Measurements from ENCODE around the gene CADPS2.

CADPS2 gene

DNA sequence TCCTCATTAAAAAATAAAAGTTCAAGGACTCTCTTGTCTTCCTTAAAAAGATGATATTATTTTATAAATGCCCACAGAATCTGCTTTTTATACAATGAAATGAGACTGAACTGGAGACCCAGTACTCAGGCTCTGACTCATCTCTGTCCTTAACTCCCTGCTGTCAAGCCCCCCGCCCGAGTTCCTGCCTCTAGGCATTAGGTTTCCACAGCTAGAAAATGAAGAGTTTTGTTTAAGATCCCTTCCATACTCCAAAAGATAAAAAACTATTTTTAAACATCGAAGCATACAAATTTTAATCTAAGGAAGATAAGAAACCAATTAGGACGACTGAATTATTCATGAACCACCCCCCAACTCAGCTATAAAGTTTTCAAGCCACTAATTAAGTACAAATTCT, 484.0 kb downstream of the CADPS2 start:
- no peak for DNase-seq (ENCODE audit: low read depth in 2 of 3, low spot score in 1 of 3)

DNA sequence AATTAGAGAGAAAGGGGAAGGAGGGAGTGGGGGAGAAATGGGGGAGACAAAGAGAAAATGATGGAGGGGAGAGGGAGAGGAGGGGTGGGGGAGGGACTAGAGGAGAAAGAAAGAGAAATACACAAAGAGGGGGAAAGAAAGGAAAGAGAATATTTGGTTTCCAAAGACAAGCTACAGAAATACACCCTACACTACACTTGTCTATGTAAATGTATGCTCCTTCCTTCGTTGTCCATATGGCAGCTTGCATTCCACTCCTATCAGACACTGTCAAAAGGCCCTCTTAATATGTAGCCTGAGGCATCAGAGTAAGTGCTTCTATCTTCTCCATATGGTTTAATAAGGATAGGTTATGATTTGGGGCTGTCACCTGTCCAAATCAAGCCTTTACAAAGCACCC, 488.9 kb downstream of the CADPS2 start:
- no peak for DNase-seq (ENCODE audit: low read depth in 2 of 3, low spot score in 1 of 3)

DNA sequence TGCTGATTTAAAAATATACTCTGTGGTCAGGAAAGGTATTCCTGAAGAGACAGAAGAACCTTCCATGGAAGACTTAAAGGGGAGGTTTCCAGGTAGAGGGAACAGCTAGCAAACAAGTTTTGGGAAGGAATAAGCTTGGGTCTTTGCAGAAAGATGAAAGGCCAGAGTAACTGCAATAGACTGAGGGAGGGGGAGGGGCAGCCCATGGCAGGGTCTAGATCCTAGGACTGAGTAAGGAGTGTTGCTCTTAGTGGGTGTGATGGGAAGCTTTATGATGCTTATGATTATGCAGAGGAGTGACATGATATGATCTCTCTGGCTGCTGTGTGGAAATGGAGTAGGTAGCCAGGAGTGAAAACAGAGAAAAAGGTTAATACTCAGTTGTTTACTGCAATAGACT, 491.7 kb downstream of the CADPS2 start:
- DNase-seq (ENCODE audit: low read depth in 2 of 3, low spot score in 1 of 3), result no peak

DNA sequence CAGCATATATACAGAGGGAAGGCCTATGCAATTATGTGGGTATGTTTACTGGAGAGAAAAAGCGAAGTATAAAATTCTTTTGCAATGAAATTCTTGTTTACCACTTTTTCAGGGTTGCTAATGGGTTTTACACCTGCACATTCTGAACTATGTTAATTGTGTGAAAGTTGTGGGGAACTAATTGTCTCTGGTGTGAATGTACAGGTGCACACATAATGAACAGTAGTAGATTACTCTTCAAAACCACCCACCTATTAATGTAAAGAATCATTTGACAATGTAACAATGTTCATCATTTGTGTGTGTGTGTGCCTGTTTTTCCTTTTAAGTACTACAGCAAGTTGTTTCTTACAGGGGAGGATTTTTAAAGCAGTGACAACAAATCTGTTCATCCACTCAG, 501.7 kb downstream of the CADPS2 start:
- no peak for DNase-seq (ENCODE audit: low read depth in 2 of 3, low spot score in 1 of 3)

DNA sequence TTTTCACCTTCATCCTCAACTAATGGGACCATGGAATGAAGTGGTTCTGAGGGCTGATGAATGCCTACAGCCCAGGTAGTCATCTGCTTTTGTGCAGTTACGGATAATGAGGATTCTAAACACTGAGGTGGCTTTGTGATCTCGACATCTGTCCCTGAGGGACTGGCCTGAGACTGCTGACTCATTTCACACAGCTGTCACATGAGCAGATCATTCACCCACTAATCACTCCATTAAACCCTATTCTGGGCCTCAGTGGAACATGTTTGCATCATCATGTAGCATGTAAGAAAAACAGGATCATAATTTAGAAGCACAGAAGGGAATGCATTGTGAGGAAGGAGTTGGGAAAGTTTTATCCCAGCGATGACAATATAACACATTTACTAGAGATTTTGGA, 502.3 kb downstream of the CADPS2 start:
- no peak for DNase-seq (ENCODE audit: low read depth in 2 of 3, low spot score in 1 of 3)

DNA sequence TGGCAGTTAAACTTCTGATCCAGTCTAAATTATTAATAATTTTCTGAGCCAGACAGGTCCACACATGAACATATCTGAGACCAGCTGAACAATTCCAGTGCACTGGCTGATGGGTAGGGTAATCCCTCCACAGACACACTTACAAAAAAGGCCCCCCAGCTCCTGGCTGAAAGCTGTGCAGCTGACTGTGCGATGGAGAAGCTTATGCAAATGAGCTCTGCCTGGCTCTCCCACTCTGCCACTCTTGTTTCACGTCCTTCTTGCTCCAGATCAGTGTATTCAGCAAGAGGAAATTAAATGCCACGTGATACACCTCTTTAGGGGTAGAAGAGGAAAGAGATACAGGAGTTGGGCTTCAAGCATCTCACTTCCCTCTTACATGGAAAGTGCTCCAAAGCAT, 505.3 kb downstream of the CADPS2 start:
- DNase-seq (ENCODE audit: low read depth in 2 of 3, low spot score in 1 of 3), result no peak

DNA sequence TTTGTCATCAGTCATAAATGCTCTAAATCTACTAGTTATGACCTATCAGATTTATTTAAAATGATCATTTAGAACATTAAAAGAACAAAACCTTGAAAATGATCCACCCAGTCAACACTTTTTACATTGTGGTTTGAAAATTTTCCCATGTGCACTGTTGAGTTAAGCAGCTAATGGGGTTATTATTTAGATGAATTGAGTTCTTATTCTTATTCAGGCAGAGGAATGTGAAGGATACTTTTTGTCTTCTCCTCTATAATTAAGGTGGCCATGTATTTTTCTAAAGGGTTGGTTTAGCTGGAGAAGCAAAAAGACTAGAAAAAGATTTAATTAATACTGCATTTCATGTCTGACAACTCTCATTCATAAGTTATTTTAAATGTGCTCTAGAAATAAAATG, 506.8 kb downstream of the CADPS2 start:
- DNase-seq (ENCODE audit: low read depth in 2 of 3, low spot score in 1 of 3), result no peak

DNA sequence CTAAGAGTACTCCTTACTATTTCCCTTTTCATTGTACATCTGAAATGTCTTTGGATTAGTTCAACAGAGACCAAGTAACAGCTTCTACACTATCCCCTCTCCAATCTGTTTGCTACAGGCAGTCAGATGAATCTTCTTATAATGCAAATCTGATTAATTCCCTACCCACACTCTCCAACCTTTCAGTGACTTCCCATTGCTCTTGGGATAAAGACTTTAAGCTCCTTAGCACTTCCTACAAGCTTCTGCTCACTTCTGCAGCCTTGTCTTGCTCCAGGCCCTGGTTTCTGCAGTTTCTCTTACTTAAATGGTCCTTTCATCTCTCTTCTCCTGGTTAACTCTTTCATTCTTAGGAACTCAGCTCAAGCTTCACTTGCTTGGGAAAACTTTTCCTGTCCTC, 516.5 kb downstream of the CADPS2 start:
- DNase-seq (ENCODE audit: low read depth in 2 of 3, low spot score in 1 of 3), result no peak

GRCh38 chr7:122364761-122365280, 521.4 kb downstream of the CADPS2 start:
- no peak for DNase-seq (ENCODE audit: low read depth in 2 of 3, low spot score in 1 of 3)

GRCh38 chr7:122363144-122363543, 523.1 kb downstream of the CADPS2 start:
- no peak for DNase-seq (ENCODE audit: low read depth in 2 of 3, low spot score in 1 of 3)

GRCh38 chr7:122362473-122362872, 523.8 kb downstream of the CADPS2 start:
- no peak for DNase-seq (ENCODE audit: low read depth in 2 of 3, low spot score in 1 of 3)

GRCh38 chr7:122354656-122355055, 531.6 kb downstream of the CADPS2 start:
- no peak for DNase-seq (ENCODE audit: low read depth in 2 of 3, low spot score in 1 of 3)

- DNase-seq (ENCODE audit: low read depth in 2 of 3, low spot score in 1 of 3), result no peak
These were observed 533.8 kb downstream of the CADPS2 start for GRCh38 chr7:122352454-122352853.

DNA sequence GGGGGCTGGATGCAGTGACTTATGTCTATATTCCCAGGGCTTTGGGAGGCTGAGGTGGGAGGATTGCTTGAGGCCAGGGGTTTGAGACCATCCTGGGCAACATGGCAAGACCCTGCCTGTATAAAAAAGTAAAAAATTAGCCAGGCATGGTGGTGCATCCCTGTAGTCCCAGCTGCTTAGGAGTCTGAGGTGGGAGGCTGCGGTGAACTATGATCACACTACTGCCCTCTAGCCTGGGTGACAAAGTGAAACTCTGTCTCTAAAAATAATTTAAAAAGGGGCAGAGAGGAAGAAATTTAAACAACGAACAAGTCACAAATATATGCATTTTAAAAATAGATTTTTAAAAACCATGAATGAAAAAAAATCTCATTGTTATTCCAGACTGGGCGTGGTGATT, 535.6 kb downstream of the CADPS2 start:
- DNase-seq (ENCODE audit: low read depth in 2 of 3, low spot score in 1 of 3), result no peak

- no peak for DNase-seq (ENCODE audit: low read depth in 2 of 3, low spot score in 1 of 3)
These were observed 542.0 kb downstream of the CADPS2 start for GRCh38 chr7:122344303-122344620.

- no peak for DNase-seq (ENCODE audit: low read depth in 2 of 3, low spot score in 1 of 3)
These were observed 542.5 kb downstream of the CADPS2 start for GRCh38 chr7:122343601-122344302.

DNA sequence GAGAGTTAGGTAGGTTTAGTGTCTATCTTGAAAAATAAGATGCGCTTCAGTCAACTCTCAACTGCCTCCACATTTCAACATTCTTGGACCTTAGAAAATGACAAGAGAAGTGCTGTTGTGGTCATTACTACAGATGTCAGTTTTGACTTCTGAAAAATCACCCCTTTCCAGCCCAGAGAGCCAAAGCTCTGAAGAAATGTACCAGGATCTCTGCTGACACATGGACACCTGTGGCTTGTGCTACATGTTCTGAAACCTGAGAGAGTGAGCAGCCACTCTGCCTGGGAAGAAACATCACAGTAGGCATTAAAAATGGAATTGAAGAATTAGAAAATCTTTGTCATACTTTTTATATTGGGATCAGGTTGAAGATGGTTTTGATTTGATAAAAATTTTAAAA, 545.8 kb downstream of the CADPS2 start:
- no peak for DNase-seq (ENCODE audit: low read depth in 2 of 3, low spot score in 1 of 3)

DNA sequence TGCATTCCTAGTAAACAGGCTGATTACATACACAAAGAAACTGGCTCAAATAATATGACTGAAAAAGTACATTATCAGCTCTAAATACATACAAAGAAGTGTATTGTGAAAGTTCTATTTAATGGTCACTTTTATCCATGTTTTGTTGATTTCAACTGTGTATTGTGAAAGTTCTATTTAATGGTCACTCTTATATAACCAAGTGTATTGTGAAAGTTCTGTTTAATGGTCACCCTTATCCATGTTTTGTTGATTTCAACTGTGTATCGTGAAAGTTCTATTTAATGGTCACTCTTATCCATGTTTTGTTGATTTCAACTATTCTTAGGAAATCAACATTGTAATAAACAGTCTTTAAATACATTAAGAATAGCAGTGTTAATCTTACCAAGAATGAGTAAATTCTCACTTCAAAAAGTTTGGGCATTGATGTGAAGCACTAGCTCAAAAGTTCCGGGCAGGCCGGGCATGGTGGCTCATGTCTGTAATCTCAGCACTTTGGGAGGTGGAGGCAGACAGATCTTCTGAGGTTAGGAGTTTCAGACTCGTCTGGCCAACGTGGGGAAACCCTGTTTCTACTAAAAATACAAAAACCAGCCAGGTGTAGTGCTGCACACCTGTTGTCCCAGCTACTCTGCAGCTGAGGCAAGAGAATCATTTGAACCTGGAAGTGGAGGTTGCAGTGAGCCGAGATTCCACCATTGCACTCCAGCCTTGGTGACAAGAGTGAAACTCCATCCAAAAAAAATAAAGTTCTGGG, 546.9 kb downstream of the CADPS2 start:
- no peak for DNase-seq (ENCODE audit: low read depth in 2 of 3, low spot score in 1 of 3)

GRCh38 chr7:122337011-122337410, 549.2 kb downstream of the CADPS2 start:
- no peak for DNase-seq (ENCODE audit: low read depth in 2 of 3, low spot score in 1 of 3)

DNA sequence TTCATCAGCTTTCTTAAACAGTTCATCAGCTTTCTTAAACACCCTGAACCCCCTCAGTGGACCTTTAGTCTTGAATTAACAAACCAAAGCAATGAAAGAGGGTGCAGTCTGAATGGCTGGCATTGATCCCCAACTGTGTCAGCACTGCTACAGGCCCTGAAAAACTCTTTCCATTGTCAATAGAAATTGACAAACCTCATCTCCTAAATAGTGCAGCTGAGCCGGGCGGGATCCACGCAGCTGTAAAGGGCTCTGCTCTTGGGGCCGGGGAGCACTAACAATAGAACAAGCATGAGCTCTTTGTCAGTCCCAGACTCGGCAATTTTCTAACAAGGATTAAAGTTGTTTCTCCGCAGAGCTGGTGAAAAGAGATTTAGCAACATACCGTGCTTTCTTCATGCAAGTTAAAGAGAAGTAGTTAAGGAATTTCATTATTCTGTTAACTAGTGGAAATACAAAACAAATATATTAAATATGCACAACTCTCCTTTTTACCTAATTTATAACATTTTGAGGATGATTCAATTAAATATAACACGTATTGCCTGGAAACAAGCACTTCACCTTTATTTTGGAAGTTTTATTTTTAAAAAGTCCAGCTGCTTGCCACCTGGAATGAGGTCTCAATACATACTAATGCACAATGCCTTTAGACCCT, 557.0 kb downstream of the CADPS2 start:
- DNase-seq (ENCODE audit: low read depth in 2 of 3, low spot score in 1 of 3), result no peak

DNA sequence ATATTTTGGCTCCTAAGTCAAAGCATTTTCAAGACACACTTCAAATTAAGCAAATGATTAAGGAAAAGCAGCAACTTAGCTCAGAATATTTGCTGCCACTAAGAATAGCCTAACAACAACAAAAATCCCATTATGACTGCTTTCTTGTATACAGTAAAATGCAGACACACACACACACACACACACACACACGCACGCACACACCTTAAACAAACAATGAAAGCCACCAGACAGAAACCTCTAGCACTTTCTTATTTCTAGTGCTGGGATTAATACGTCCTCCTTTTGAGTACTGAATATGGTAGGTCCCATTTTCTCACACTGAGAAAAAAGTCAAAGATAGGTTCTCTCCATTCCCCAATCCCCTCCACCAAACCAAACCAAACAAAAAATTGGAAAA, 558.3 kb downstream of the CADPS2 start:
- no peak for DNase-seq (ENCODE audit: low read depth in 2 of 3, low spot score in 1 of 3)
